ENCODE results near the gene DDX1.
"Not testable (repeated sequence)": the region's sequence is repeated elsewhere in the genome, so short reads cannot be mapped to it uniquely, and the experiment has no call there.

Gene DDX1

DNA sequence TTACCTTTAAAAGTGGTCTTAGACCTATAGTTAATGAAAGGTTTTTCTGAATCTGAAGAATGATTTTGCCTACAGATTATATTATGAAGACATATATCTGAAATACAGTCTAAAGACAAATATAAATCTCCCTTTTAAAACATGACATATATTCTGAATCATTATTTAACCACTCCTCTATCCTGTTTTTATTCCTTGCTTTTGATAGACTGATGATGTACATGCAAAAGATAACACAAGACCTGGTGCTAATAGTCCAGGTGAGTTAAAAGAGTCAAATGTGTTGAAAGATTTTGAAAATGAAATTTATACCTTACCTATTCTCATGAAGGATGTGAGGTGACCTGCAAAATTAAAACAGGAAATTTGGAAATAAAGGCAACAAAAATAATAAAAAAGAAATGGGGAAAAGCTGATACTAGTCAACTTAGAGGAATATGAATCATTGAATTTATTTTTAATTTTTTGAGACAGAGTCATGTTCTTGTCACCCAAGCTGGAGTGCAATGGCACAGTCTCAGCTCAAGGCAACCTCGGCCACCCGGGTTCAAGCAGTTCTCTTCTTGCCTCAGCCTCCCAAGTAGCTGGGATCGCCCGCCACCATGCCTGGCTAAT lies 29.3 kb downstream of the DDX1 start:
- Histone ChIP-seq H3K9me3 (ENCODE audit: insufficient read depth, low read depth, low read length) (no peaks in the 10 kb centered on the region), H3K27me3 (ENCODE audit: insufficient read depth, low read length) (no peaks in the 10 kb centered on the region), H3K27ac (ENCODE audit: low read length) (no peak overlapping the region), H3K4me3 (ENCODE audit: low read length) (no peak overlapping the region), H3K36me3 (ENCODE audit: insufficient read depth, low read depth, low read length) (peaks cover 100% of the 10 kb centered on the region), H3K4me1 (ENCODE audit: insufficient read depth, low read length) (no peaks in the 10 kb centered on the region), H3K9ac (ENCODE audit: low read depth, low read length) (no peak overlapping the region)

GRCh38 chr2:15621472-15621870 lies 29.8 kb downstream of the DDX1 start:
- not testable (repeated sequence) for H3K9ac ChIP-seq (ENCODE audit: low read depth, low read length); H3K9me3 ChIP-seq (ENCODE audit: insufficient read depth, low read depth, low read length); H3K27ac ChIP-seq (ENCODE audit: low read length); H3K4me1 ChIP-seq (ENCODE audit: insufficient read depth, low read length); H3K4me3 ChIP-seq (ENCODE audit: low read length); H3K27me3 ChIP-seq (ENCODE audit: insufficient read depth, low read length)
- H3K36me3 ChIP-seq (ENCODE audit: insufficient read depth, low read depth, low read length), result peaks cover 100% of the 10 kb centered on the region

DNA sequence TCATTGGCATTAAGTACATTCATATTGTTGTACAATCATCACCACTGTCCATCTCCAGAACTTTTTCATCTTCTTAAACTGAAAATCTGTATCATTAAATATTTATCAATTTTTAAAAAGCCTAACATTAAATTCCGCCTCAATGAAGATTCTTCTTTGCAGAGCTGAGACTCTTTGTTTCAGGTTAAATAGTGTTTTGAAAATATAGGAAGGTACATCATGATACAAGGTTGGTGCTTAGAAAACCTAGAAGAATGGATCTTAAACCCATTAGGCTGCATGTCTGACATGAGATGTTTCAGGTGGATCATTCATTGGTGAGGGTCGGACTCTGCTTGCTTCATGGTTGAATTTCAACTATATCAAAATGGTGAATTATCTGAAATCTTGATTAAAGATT lies 30.5 kb downstream of the DDX1 start:
- no peaks in the 10 kb centered on the region for H3K4me1 ChIP-seq (ENCODE audit: insufficient read depth, low read length)
- peaks cover 100% of the 10 kb centered on the region for H3K36me3 ChIP-seq (ENCODE audit: insufficient read depth, low read depth, low read length)
- H3K27ac ChIP-seq (ENCODE audit: low read length), result no peak overlapping the region
- H3K9ac ChIP-seq (ENCODE audit: low read depth, low read length), result no peak overlapping the region
- no peak overlapping the region for H3K4me3 ChIP-seq (ENCODE audit: low read length)
- no peaks in the 10 kb centered on the region for H3K9me3 ChIP-seq (ENCODE audit: insufficient read depth, low read depth, low read length)
- no peaks in the 10 kb centered on the region for H3K27me3 ChIP-seq (ENCODE audit: insufficient read depth, low read length)

DNA sequence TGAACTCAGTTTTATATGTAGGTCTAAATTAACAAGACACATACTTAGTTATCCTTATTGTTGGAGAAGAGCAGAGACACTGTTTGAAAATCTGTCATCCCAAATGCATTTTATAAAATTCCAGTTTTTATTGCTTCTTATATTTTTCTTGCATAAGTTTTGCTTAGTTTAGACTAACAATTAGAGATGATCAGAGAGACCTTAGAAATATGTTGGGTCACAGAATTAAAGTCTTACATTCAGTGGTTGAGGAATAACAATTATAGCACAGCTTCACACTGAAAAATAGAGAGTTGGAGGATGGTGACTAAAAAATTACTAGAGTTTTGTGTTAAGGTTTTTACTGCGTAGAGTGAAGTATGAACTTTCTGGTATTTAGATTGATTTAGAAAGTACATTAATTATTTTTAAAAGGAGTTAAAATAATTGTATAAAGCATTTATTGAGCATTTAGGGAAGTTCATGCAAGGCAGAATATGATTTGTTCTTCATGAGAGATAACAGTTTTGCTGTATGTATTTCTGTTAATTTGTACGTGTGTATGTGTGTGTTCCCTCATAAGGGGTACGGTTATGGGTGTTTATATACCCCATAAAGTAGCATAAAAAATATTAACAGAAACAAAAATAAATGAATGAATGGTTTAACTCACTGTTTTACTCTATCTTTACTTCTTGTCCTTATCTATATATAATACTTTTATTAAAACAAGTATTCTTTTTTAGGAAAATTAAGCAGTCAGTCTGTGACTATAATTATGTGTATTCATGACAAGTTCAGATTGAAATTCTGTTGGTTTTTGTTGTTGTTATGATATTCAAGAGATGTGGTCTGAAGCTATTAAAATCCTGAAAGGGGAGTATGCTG lies 31.2 kb downstream of the DDX1 start:
- Histone ChIP-seq H3K27me3 (ENCODE audit: insufficient read depth, low read length) (no peaks in the 10 kb centered on the region), H3K4me3 (ENCODE audit: low read length) (no peak overlapping the region), H3K27ac (ENCODE audit: low read length) (no peak overlapping the region), H3K4me1 (ENCODE audit: insufficient read depth, low read length) (no peaks in the 10 kb centered on the region), H3K36me3 (ENCODE audit: insufficient read depth, low read depth, low read length) (peaks cover 100% of the 10 kb centered on the region), H3K9me3 (ENCODE audit: insufficient read depth, low read depth, low read length) (no peaks in the 10 kb centered on the region), H3K9ac (ENCODE audit: low read depth, low read length) (no peak overlapping the region)

GRCh38 chr2:15623481-15623796 lies 31.8 kb downstream of the DDX1 start:
- no peak overlapping the region for H3K4me3 ChIP-seq (ENCODE audit: low read length)
- H3K27me3 ChIP-seq (ENCODE audit: insufficient read depth, low read length), result no peaks in the 10 kb centered on the region
- H3K4me1 ChIP-seq (ENCODE audit: insufficient read depth, low read length), result no peaks in the 10 kb centered on the region
- H3K9me3 ChIP-seq (ENCODE audit: insufficient read depth, low read depth, low read length), result no peaks in the 10 kb centered on the region
- H3K36me3 ChIP-seq (ENCODE audit: insufficient read depth, low read depth, low read length), result peaks cover 100% of the 10 kb centered on the region
- no peak overlapping the region for H3K9ac ChIP-seq (ENCODE audit: low read depth, low read length)
- H3K27ac ChIP-seq (ENCODE audit: low read length), result no peak overlapping the region

DNA sequence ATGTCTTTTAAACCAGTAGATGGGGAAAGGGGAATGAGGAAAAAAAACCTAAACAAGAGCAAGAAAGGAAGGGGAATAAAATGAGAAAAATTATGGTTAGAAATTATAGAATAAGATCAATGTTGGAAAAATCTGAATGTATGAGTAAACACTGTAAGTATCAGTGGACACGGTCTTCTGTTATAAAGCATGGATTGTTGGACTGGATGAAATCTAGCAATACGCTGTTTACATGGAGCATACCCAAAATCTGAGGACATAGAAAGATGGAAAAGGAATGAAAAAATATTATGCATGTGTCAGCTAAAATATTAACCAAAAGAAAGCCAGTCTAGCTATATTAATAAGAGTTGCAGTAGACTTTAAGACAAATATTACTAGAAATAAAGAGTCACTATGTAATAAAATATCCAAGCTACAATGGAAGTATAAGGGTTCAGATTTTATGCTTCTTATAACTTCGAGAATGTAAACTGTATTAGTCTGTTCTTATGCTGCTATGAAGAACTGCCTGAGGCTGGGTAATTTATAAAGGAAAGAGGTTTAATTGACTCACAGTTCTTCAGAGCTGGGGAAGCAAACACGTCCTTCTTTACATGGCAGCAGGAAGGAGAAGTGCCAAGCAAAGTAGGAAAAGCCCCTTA lies 32.4 kb downstream of the DDX1 start:
- H3K9me3 ChIP-seq (ENCODE audit: insufficient read depth, low read depth, low read length), result no peaks in the 10 kb centered on the region
- H3K4me1 ChIP-seq (ENCODE audit: insufficient read depth, low read length), result no peaks in the 10 kb centered on the region
- no peak overlapping the region for H3K9ac ChIP-seq (ENCODE audit: low read depth, low read length)
- H3K36me3 ChIP-seq (ENCODE audit: insufficient read depth, low read depth, low read length), result peaks cover 100% of the 10 kb centered on the region
- H3K27me3 ChIP-seq (ENCODE audit: insufficient read depth, low read length), result no peaks in the 10 kb centered on the region
- no peak overlapping the region for H3K4me3 ChIP-seq (ENCODE audit: low read length)
- no peak overlapping the region for H3K27ac ChIP-seq (ENCODE audit: low read length)

DNA sequence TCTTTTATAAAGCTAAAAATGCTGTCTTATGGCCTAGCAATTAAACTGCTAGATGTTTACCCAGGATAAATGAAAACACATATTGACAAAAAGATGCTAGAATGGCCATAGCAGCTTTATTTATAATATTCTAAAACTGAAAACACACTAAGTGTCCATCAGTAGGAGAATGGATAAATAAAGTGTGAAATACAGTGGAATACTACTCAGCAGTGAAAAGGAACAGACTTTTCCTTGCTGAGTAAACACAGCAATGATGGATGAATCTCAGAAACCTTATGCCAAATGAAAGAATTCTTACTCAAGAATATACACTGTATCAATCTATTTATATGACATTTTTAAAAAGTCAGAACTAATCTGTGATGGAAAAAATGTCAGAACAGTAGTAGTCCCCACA lies 33.2 kb downstream of the DDX1 start:
- H3K9me3 ChIP-seq (ENCODE audit: insufficient read depth, low read depth, low read length), result no peaks in the 10 kb centered on the region
- no peaks in the 10 kb centered on the region for H3K27me3 ChIP-seq (ENCODE audit: insufficient read depth, low read length)
- H3K4me3 ChIP-seq (ENCODE audit: low read length), result no peak overlapping the region
- H3K27ac ChIP-seq (ENCODE audit: low read length), result no peak overlapping the region
- H3K9ac ChIP-seq (ENCODE audit: low read depth, low read length), result no peak overlapping the region
- H3K36me3 ChIP-seq (ENCODE audit: insufficient read depth, low read depth, low read length), result peaks cover 100% of the 10 kb centered on the region
- no peaks in the 10 kb centered on the region for H3K4me1 ChIP-seq (ENCODE audit: insufficient read depth, low read length)

GRCh38 chr2:15625344-15626036 lies 33.8 kb downstream of the DDX1 start:
- H3K4me3 ChIP-seq (ENCODE audit: low read length), result no peak overlapping the region
- no peak overlapping the region for H3K9ac ChIP-seq (ENCODE audit: low read depth, low read length)
- peaks cover 100% of the 10 kb centered on the region for H3K36me3 ChIP-seq (ENCODE audit: insufficient read depth, low read depth, low read length)
- H3K27me3 ChIP-seq (ENCODE audit: insufficient read depth, low read length), result no peaks in the 10 kb centered on the region
- no peak overlapping the region for H3K27ac ChIP-seq (ENCODE audit: low read length)
- no peaks in the 10 kb centered on the region for H3K4me1 ChIP-seq (ENCODE audit: insufficient read depth, low read length)
- no peaks in the 10 kb centered on the region for H3K9me3 ChIP-seq (ENCODE audit: insufficient read depth, low read depth, low read length)

DNA sequence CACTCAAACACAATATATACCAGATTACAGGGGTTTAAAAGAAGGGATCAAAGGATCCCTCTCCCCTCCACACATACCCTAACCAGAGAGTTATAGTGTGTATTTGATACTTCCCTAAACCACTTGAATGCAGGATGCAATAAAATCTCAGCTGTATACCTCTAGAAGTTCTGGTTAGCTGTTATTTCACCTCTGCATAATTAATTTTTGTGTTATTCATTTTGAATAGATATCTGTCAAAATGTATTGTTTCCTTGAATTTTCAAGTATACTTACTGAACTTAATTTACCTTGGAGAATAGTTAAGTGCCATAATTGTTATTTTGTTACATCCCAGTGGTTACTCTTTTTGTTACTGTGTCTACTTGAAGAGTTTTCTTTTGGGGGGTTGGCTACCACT lies 34.5 kb downstream of the DDX1 start:
- H3K4me3 ChIP-seq (ENCODE audit: low read length), result no peak overlapping the region
- H3K4me1 ChIP-seq (ENCODE audit: insufficient read depth, low read length), result no peaks in the 10 kb centered on the region
- peaks cover 100% of the 10 kb centered on the region for H3K36me3 ChIP-seq (ENCODE audit: insufficient read depth, low read depth, low read length)
- no peaks in the 10 kb centered on the region for H3K9me3 ChIP-seq (ENCODE audit: insufficient read depth, low read depth, low read length)
- H3K27ac ChIP-seq (ENCODE audit: low read length), result no peak overlapping the region
- no peaks in the 10 kb centered on the region for H3K27me3 ChIP-seq (ENCODE audit: insufficient read depth, low read length)
- no peak overlapping the region for H3K9ac ChIP-seq (ENCODE audit: low read depth, low read length)

DNA sequence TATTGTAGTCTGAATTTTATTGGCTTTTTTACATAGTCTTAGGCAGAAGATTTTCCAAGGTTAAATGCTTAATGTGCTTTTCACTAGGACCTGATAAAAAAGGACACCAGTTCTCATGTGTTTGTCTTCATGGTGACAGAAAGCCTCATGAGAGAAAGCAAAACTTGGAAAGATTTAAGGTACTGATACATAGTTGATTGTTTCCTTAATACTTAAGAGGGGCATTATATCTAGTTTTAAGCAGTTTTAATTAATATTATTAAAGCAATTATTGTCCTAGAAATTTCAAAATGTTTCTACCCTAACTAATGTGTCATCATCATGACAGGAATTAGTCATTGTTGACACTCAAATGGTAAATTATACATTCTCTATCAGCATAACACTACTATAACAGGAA lies 35.3 kb downstream of the DDX1 start:
- Histone ChIP-seq H3K9ac (ENCODE audit: low read depth, low read length) (no peak overlapping the region), H3K27ac (ENCODE audit: low read length) (no peak overlapping the region), H3K4me3 (ENCODE audit: low read length) (no peak overlapping the region), H3K9me3 (ENCODE audit: insufficient read depth, low read depth, low read length) (no peaks in the 10 kb centered on the region), H3K27me3 (ENCODE audit: insufficient read depth, low read length) (no peaks in the 10 kb centered on the region), H3K36me3 (ENCODE audit: insufficient read depth, low read depth, low read length) (peaks cover 100% of the 10 kb centered on the region), H3K4me1 (ENCODE audit: insufficient read depth, low read length) (no peaks in the 10 kb centered on the region)

- H3K36me3 ChIP-seq (ENCODE audit: insufficient read depth, low read depth, low read length), result peaks cover 100% of the 10 kb centered on the region
Observed at GRCh38 chr2:15627817-15628684, 36.4 kb downstream of the DDX1 start.

More at GRCh38 chr2:15627817-15628684, 36.4 kb downstream of the DDX1 start:
- H3K4me3 ChIP-seq (ENCODE audit: low read length), result no peak overlapping the region
- no peaks in the 10 kb centered on the region for H3K4me1 ChIP-seq (ENCODE audit: insufficient read depth, low read length)
- H3K27ac ChIP-seq (ENCODE audit: low read length), result no peak overlapping the region
- no peaks in the 10 kb centered on the region for H3K27me3 ChIP-seq (ENCODE audit: insufficient read depth, low read length)
- no peaks in the 10 kb centered on the region for H3K9me3 ChIP-seq (ENCODE audit: insufficient read depth, low read depth, low read length)
- H3K9ac ChIP-seq (ENCODE audit: low read depth, low read length), result no peak overlapping the region

Data from iPS-20b (cell line).